Placental epithelial cell (primary cell): Measurements from ENCODE around the gene MCM5. TPM values are rescaled to one million over a fixed set of nuclear protein-coding genes. Genes with fewer than 3 reads are reported as not detected.

Experiments used
- total RNA-seq: library from RNA; depleted of rRNA; stranded (reverse); fragments of >200 nt; gene quantifications from 2 replicates; pipeline ENCODE4 v1.2.3, GENCODE V29; 2012

The MCM5 gene
- 21.2 and 33.8 TPM in 2 replicates for total RNA-seq

GRCh38 chr22:35399678-35400500 lies at the start of gene MCM5:
MCM5 (plus strand) TSS chr22:35400140; CDS start chr22:35400439, 299 bp downstream.

GRCh38 chr22:35380537-35381423 lies 19.2 kb upstream of the MCM5 start, which contains the start of gene HMOX1:
HMOX1 (plus strand) TSS chr22:35381096; CDS start chr22:35381174, 78 bp downstream.

Other genes with a start within 250 kb of the MCM5 start
- gene HMGXB4, start 142.6 kb upstream of the MCM5 start, total RNA-seq: 15.0 and 16.5 TPM in 2 replicates
- 75.4 and 84.5 TPM in 2 replicates for gene TOM1, start 100.2 kb upstream of the MCM5 start, total RNA-seq
- 7.9 and 8.4 TPM in 2 replicates for gene HMOX1, start 19.0 kb upstream of the MCM5 start, total RNA-seq
- gene RASD2, start 140.7 kb downstream of the MCM5 start, total RNA-seq: not detected in 2 replicates
- gene MB, start 217.2 kb downstream of the MCM5 start, total RNA-seq: 0.98 TPM in 1 of 2 replicates, not detected in the other
- gene APOL6, start 248.3 kb downstream of the MCM5 start, total RNA-seq: 3.9 and 6.0 TPM in 2 replicates